GM23338 (cell line): ENCODE data around the gene LRRC2. TPM values are rescaled to one million over a fixed set of nuclear protein-coding genes. Genes with fewer than 3 reads are reported as not detected.
A peak's percentile ranks its signal among the peaks of the same experiment; 100 is the strongest.
"Not testable (repeated sequence)": the region's sequence is repeated elsewhere in the genome, so short reads cannot be mapped to it uniquely, and the experiment has no call there.

Source experiments
- ATAC-seq: fragments of 200-7000 bp; cut with Tn5 transposase; 3 replicates; pipeline ENCODE4 v1.9.1; 2020
- DNase-seq: peaks from one replicate; pipeline ENCODE4 v3.0.0-alpha.2; 2015; ENCODE audit warnings: low spot score
- H2AFZ ChIP-seq: fragments of 200-600 bp; sonication (generic); 2 replicates; pipeline ENCODE4 v1.8.0; 2016; ENCODE audit warnings: antibody characterized with exemption, mild to moderate bottlenecking, moderate library complexity
- H3F3A ChIP-seq: fragments of 200-600 bp; sonication (generic); replicated peaks from 2 replicates; pipeline ENCODE4 v1.8.0; 2017; ENCODE audit warnings: antibody characterized with exemption, mixed run types, low read depth
- H3K27ac ChIP-seq: fragments of 200-600 bp; sonication (generic); 2 replicates; pipeline ENCODE4 v1.6.1; 2016; ENCODE audit warnings: low read depth
- H3K27me3 ChIP-seq: fragments of 200-600 bp; sonication (generic); 2 replicates; pipeline ENCODE4 v1.8.0; 2016; ENCODE audit warnings: mild to moderate bottlenecking, mixed run types, moderate library complexity; ENCODE audit not compliant: insufficient read depth
- H3K36me3 ChIP-seq: fragments of 200-600 bp; sonication (generic); 2 replicates; pipeline ENCODE4 v1.8.0; 2016; ENCODE audit warnings: mild to moderate bottlenecking; ENCODE audit not compliant: insufficient read depth
- H3K4me1 ChIP-seq: fragments of 200-600 bp; sonication (generic); 2 replicates; pipeline ENCODE4 v1.8.0; 2016; ENCODE audit warnings: mild to moderate bottlenecking, moderate library complexity; ENCODE audit not compliant: insufficient read depth
- H3K4me2 ChIP-seq: fragments of 200-600 bp; sonication (generic); 2 replicates; pipeline ENCODE4 v1.7.1; 2017; ENCODE audit warnings: mixed run types
- H3K4me3 ChIP-seq: fragments of 200-600 bp; sonication (generic); 2 replicates; pipeline ENCODE4 v1.6.1; 2016; ENCODE audit warnings: mixed run types
- H3K79me2 ChIP-seq: fragments of 200-600 bp; sonication (generic); replicated peaks from 2 replicates; pipeline ENCODE4 v1.8.0; 2017; ENCODE audit warnings: mild to moderate bottlenecking; ENCODE audit not compliant: insufficient read depth
- H3K9me2 ChIP-seq: fragments of 200-600 bp; sonication (generic); 2 replicates; pipeline ENCODE4 v1.8.0; 2017; ENCODE audit not compliant: insufficient read depth
- H4K20me1 ChIP-seq: fragments of 200-600 bp; sonication (generic); replicated peaks from 2 replicates; pipeline ENCODE4 v1.8.0; 2017; ENCODE audit warnings: mild to moderate bottlenecking; ENCODE audit not compliant: insufficient read depth
- H3K27ac Mint-ChIP-seq: 2 replicates; pipeline ENCODE4 v1.8.0; 2020; ENCODE audit warnings: inconsistent platforms, mild to moderate bottlenecking, moderate library complexity, mixed read lengths
- H3K27me3 Mint-ChIP-seq: 3 replicates; pipeline ENCODE4 v1.8.0; 2022; ENCODE audit warnings: low read depth, mild to moderate bottlenecking, moderate library complexity, mixed read lengths, inconsistent platforms; ENCODE audit not compliant: insufficient read depth, poor library complexity
- H3K36me3 Mint-ChIP-seq: 3 replicates; pipeline ENCODE4 v1.8.0; 2021; ENCODE audit warnings: low read depth, mild to moderate bottlenecking, inconsistent platforms, moderate library complexity, mixed read lengths
- H3K4me1 Mint-ChIP-seq: 3 replicates; pipeline ENCODE4 v1.8.0; 2020; ENCODE audit warnings: mild to moderate bottlenecking, inconsistent platforms, mixed read lengths
- H3K4me3 Mint-ChIP-seq: 3 replicates; pipeline ENCODE4 v1.8.0; 2021; ENCODE audit warnings: moderate library complexity, mild to moderate bottlenecking, inconsistent platforms, mixed read lengths
- H3K9me3 Mint-ChIP-seq: 3 replicates; pipeline ENCODE4 v1.8.0; 2020; ENCODE audit warnings: moderate library complexity, mild to moderate bottlenecking, inconsistent platforms, mixed read lengths
- EZH2 ChIP-seq: fragments of 200-600 bp; sonication (generic); IDR thresholded peaks from one replicate; pipeline ENCODE4 v1.8.0; 2017; ENCODE audit warnings: antibody characterized with exemption, mild to moderate bottlenecking, low read depth; ENCODE audit not compliant: unreplicated experiment
- POLR2AphosphoS5 ChIP-seq: IDR thresholded peaks from 2 replicates; pipeline ENCODE4 v1.6.1; 2016; ENCODE audit warnings: antibody characterized with exemption, low read depth
- polyA plus RNA-seq: library from polyadenylated mRNA; unstranded; fragments of >200 nt; fragmentation: Nextera tagmentation; extraction: Ambion mirVana; gene quantifications from 2 replicates; pipeline ENCODE4 v1.2.1, GENCODE V29; 2016
- total RNA-seq: library from RNA; depleted of rRNA; stranded (reverse); fragments of >200 nt; shearing (Covaris generic); gene quantifications from 2 replicates; pipeline ENCODE4 v1.2.3, GENCODE V29; 2014
- TF ChIP-seq, protein P1 (sequence below), 2 experiments: fragments of 200-600 bp in 1 of 2; sonication (generic) in 1 of 2; conservative IDR thresholded peaks; 2 replicates each; pipeline versions ENCODE4 v1.5.1 to v1.6.1; 2016 to 2017; ENCODE audit warnings: antibody characterized with exemption in 2 of 2, low read depth in 2 of 2, mild to moderate bottlenecking in 2 of 2, moderate library complexity in 1 of 2

Gene LRRC2
- total and polyA plus RNA-seq, 2 experiments from 2014 or later: 6.5 to 7.1 TPM

DNA sequence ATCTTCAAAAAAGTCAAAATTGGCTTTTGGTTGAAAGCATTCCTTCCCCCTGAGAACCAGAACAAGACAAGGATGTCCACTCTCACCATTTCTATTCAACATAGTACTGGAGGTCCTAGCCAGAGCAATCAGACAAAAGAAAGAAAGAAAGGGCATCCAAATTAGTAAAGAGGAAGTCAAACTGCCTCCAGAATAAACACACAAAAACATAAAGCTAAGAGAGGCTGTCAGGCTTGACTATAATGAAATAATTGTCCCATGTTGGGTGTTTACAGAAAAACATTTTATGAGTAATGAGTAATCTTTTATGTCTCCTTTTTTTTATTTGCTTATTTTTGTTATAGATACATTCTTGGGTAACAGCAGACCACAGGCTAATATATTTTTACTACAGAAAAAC lies 27.9 kb upstream of the LRRC2 start:
- H3K4me1 ChIP-seq: peaks cover 5% of the 10 kb centered on the region
- Mint-ChIP-seq H3K27me3 (peaks cover 11% of the 10 kb centered on the region), H3K27ac (no peak overlapping the region), H3K4me3 (no peak overlapping the region), H3K9me3 (peaks cover 60% of the 10 kb centered on the region), H3K4me1 (peaks cover 16% of the 10 kb centered on the region), H3K36me3 (peaks cover 51% of the 10 kb centered on the region)
- DNase-seq (no peak), ATAC-seq (no peak)
- no peak for TF ChIP-seq POLR2AphosphoS5
- no peak for TF ChIP-seq EZH2
- no peaks in the 10 kb centered on the region for H3K27me3 ChIP-seq
- peaks cover 27% of the 10 kb centered on the region for H3K36me3 ChIP-seq
- H3K9me2 ChIP-seq: peaks cover 15% of the 10 kb centered on the region
- H4K20me1 ChIP-seq: no peaks in the 10 kb centered on the region
- H3K79me2 ChIP-seq: no peaks in the 10 kb centered on the region
- H3F3A ChIP-seq: peaks cover 3% of the 10 kb centered on the region; the same call in 1 of the 2 replicates
- H2AFZ ChIP-seq: no peak overlapping the region
- H3K4me3 ChIP-seq: no peak overlapping the region
- H3K27ac ChIP-seq: no peak overlapping the region
- H3K4me2 ChIP-seq: no peak overlapping the region

DNA sequence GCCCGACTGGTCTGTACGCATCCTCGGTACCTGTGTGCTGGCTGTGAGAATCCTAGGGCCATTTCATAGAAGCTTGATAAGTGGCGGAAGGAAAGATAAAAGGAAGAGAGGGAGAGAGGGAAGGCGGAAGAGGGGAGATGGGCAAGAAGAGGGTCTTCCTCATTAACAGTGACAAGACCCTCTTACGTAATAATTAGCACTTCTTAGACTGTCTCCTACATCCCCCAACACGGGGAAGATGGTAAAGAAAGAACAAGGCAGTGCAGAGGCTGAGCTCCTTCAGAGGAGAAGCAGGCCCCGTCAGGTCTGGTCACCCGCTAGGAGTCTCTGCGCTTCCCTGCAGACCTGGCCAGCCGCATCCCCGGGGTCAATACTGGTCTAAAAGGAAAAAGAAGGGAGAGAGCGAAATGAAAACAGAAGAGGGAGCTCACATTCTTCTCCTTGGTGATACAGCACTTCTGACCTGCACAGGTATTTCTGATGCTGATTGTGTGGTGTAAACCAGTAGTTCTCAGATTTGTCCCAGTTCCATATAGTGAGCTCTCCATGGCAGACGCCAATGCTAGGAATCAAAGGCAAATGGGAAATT lies 27.3 kb upstream of the LRRC2 start:
- Histone ChIP-seq H3K27ac (no peak overlapping the region), H3K4me1 (no peaks in the 10 kb centered on the region; the same call in 1 of the 2 replicates), H2AFZ (no peak overlapping the region), H3K36me3 (peaks cover 33% of the 10 kb centered on the region), H4K20me1 (no peaks in the 10 kb centered on the region), H3K79me2 (no peaks in the 10 kb centered on the region), H3K4me3 (no peak overlapping the region), H3K27me3 (no peaks in the 10 kb centered on the region), H3F3A (peaks cover 8% of the 10 kb centered on the region; the same call in 1 of the 2 replicates), H3K4me2 (no peak overlapping the region), H3K9me2 (peaks cover 9% of the 10 kb centered on the region; the same call in 1 of the 2 replicates)
- H3K4me3 Mint-ChIP-seq: no peak overlapping the region
- H3K36me3 Mint-ChIP-seq: peaks cover 54% of the 10 kb centered on the region
- peaks cover 10% of the 10 kb centered on the region for H3K4me1 Mint-ChIP-seq
- peaks cover 15% of the 10 kb centered on the region for H3K27me3 Mint-ChIP-seq
- TF ChIP-seq, protein P1, sequence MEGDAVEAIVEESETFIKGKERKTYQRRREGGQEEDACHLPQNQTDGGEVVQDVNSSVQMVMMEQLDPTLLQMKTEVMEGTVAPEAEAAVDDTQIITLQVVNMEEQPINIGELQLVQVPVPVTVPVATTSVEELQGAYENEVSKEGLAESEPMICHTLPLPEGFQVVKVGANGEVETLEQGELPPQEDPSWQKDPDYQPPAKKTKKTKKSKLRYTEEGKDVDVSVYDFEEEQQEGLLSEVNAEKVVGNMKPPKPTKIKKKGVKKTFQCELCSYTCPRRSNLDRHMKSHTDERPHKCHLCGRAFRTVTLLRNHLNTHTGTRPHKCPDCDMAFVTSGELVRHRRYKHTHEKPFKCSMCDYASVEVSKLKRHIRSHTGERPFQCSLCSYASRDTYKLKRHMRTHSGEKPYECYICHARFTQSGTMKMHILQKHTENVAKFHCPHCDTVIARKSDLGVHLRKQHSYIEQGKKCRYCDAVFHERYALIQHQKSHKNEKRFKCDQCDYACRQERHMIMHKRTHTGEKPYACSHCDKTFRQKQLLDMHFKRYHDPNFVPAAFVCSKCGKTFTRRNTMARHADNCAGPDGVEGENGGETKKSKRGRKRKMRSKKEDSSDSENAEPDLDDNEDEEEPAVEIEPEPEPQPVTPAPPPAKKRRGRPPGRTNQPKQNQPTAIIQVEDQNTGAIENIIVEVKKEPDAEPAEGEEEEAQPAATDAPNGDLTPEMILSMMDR (conservative IDR thresholded peaks at IDR 0.05; ENCODE audit: low read depth in 2 of 2): peak; percentile 11 to 59; a peak in 2 of 4 replicates
- TF ChIP-seq EZH2: no peak
- ATAC-seq: peak; percentile 50; the same call in 2 of the 3 replicates
- H3K27ac Mint-ChIP-seq: no peak overlapping the region
- no peak for DNase-seq
- peaks cover 62% of the 10 kb centered on the region for H3K9me3 Mint-ChIP-seq

DNA sequence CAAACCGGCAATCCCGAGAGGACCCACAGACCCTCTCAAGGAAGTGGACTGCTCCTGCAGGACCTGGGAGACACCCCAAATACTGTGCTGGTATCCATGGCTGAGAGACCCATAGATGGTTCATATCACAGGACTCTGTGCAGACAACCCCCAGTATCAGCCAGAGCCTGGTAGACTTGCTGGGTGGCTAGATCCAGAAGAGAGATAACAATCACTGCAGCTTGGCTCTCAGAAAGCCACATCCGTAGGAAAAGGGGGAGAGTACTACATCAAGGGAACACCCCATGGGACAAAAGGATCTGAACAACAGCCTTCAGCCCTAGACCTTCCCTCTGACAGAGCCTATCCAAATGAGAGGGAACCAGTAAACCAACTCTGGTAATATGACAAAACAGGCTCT lies 21.2 kb upstream of the LRRC2 start:
- H3F3A ChIP-seq: peaks cover 46% of the 10 kb centered on the region
- peaks cover 98% of the 10 kb centered on the region for H3K9me3 Mint-ChIP-seq
- H3K36me3 ChIP-seq: peaks cover 66% of the 10 kb centered on the region
- H3K4me3 Mint-ChIP-seq, ATAC-seq, H3K27me3 ChIP-seq, H3K4me2 ChIP-seq, H3K9me2 ChIP-seq, H3K27ac Mint-ChIP-seq, H3K4me3 ChIP-seq, H3K79me2 ChIP-seq, DNase-seq, H2AFZ ChIP-seq: not testable (repeated sequence)
- peaks cover 24% of the 10 kb centered on the region for H3K4me1 Mint-ChIP-seq
- peaks cover 10% of the 10 kb centered on the region; the same call in 1 of the 2 replicates for H4K20me1 ChIP-seq
- peak overlapping the region; percentile 55; the same call in 1 of the 2 replicates for H3K27ac ChIP-seq
- peaks cover 10% of the 10 kb centered on the region for H3K4me1 ChIP-seq
- H3K27me3 Mint-ChIP-seq: peaks cover 48% of the 10 kb centered on the region
- peaks cover 100% of the 10 kb centered on the region for H3K36me3 Mint-ChIP-seq
